GM11168 (cell line): Measurements from ENCODE around the gene P4HA1.
"Not testable (repeated sequence)": the region's sequence is repeated elsewhere in the genome, so short reads cannot be mapped to it uniquely, and the experiment has no call there.

Experiments
- in situ Hi-C: fragments of 300-500 bp; cut with MboI; formaldehyde crosslinking; loops from one replicate; pipeline ENCODE4 v1.12.0; 2022; ENCODE audit warnings: low sequenced_read_pairs; ENCODE audit not compliant: unreplicated experiment

P4HA1 gene

DNA sequence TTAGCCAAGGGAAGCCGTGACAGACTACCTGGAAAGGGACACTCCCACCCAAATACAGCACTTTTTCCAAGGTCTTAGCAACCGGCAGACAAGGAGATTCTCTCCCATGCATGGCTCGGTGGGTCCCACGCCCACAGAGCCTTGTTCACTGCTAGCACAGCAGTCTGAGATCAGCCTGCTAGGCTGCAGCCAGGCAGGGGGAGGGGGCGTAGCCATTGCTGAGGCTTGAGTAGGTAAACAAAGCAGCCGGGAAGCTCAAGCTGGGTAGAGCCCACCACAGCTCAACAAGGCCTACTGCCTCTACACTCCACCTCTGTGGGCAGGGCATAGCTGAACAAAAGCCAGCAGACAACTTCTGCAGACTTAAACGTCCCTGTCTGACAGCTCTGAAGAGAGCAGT lies 106.9 kb downstream of the P4HA1 start:
- in situ Hi-C loops = not testable (repeated sequence)

DNA sequence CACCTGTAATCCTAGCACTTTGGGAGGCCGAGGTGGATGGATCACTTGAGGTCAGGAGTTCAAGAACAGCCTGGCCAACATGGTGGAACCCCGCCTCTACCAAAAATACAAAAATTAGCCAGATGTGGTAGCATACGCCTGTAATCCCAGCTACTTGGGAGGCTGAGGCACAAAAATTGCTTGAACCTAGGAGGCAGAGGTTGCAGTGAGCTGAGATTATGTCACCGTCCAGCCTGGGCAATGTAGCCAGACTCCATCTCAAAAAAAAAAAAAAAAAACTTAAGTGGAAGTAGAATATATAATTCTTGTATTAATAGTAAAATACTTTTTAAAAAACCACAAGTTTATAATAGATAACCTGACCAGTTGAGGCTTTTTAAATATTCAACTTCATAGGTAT lies 112.0 kb downstream of the P4HA1 start:
- in situ Hi-C loops = not testable (repeated sequence)

DNA sequence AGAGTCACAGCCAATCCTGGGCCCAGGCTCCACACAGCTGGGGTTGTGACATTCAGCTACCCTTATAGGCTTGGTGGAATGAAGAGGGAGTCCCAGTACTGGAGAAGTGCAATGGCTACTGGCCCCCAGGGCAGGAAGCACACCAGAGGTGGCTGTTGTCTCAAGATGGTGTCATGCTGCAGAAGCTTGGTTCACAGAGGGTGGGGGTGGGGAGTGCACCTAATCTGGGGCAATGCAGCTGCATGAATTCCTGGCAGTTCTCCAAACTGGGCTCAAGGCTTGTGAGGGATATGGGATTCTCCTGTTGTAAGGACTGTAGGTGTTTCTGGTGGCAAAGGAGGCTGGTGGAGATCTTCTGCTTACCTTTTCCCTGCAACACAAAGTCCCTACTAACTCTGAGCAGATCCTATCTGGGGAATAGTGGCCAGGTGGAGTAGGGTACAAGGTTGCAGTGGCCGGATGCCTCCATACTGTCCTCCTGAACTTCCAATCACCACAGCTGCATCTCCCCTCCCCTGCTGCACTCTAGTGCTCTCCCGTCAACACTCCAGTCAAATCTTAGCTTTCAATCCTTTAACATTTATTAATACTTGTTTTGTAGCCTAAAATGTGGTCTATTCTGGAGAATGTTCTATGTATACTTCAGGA lies 114.7 kb downstream of the P4HA1 start:
- in situ Hi-C loops = no loop called here

DNA sequence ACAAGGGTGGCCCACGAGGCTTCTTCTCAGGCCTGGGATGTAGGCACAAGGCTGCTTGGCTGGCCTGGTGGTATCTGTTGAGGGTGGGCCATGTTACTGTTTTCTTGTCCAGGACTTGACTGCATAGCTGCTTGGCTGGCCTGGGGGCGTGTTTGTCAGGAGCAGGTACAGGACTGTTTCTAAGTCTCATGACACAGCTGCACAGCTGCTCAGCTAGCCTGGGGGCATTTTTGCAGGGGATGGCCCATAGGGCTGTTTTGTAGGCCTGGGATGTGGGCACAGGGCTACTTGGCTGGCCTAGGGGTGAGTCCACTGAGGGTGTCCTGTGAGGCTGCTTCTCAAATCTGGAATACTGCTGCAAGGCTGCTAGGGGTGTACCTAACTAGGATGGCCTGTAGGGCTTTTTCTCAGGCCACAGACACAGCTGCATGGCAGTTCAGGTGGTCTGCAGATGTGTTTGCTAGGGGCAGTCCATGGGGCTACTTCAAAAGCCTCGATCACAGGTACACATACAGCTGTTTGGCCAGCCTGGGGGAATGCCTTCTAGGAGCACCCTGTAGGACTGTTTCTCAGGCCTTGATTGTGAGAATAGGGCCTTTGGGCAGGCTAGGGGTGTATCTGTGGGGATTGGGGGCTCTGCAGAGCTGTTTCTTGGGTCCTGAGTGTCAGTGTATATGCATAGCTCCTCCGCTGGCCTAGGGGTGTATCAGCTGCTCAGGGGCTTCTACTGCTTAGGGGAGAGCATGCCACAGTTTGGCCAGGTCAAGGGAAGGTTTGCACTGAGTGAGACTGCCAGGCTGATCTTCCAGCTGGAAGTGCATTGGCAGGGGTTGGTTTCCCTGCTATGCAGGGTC lies 115.4 kb downstream of the P4HA1 start:
- in situ Hi-C loops = no loop called here

DNA sequence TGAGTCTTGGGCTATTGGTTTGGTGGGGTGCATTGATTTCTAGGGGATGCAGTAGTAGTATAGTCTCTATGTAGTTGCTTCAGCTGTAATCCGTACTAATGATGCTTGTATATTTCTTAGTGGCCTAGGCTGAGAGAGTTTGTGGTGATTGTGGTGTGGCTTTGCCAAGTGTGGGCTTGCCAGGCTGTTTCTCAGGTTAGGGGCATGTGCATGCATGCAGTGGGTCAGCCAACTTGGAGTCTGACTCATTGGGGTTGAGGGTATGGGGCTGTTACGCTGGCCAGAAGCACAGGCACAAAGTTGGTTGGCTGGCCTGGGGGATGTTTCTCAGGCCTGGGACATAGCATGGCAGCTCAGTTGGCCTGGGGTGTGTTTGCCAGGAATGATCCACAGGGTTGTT lies 116.3 kb downstream of the P4HA1 start:
- in situ Hi-C loops = no loop called here

DNA sequence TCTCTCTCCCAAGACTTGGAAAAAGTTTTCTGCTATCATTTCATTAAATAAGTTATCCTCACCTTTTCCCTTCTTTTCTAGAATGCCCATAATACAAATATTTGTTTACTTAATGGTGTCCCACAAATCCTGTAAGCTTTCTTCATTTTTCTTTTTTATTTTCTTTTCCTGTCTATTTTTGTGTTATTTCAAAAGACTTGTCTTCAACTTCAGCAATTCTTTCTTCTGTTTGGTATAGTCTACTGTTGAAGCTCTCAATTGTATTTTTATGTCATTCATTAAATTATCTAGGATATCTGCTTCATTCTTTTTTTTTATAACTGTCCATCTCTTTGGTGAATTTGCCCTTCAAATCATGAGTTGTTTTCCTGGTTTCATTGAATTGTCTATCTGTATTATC lies 117.0 kb downstream of the P4HA1 start:
- in situ Hi-C loops = no loop called here

DNA sequence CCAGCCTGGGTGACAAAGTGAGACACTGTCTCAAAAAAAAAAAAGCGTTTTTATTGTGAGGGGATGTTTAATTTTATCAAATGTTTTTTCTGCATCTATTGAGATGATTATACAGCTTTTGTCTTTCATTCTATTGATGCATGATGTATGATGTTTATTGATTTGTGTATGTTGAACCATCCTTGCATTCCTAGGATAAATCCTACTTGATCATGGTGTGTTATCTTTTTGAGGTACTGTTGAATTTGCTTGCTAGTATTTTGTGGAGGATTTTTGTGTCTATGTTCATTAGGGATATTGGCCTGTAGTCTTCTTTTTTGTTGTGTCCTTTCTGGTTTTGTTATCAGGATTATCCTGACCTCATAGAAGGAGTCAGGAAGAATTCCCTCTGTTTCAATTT lies 119.8 kb downstream of the P4HA1 start:
- in situ Hi-C loops = no loop called here
